ENCODE results near the gene BLM.
"Not testable (repeated sequence)": the region's sequence is repeated elsewhere in the genome, so short reads cannot be mapped to it uniquely, and the experiment has no call there.

The BLM gene

DNA sequence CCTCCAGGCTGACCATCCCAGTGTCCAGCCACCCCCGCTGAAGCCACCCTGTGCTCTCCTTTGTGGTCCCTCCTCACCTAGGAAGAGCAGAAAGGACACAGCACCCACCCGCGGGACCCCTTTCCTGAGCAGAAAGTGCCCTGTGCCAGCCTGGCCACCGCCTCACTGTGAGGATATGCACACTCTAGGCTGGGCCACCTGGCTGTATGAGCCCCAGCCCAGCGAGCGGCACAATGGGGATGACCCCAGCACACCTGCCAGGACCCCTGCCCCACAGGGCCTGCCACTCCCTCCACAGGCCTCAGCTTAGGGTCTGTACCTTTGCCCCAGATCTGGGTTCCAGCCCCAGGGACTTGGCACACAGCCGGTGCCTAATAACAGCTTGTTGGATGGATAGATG, 103.3 kb downstream of the BLM start:
- FAIRE-seq (no peak), DNase-seq (ENCODE audit: insufficient read length, low spot score) (no peak)
- TF ChIP-seq CTCF (IDR thresholded peaks at IDR 0.05; ENCODE audit: insufficient read depth, missing control alignments) = no peak

DNA sequence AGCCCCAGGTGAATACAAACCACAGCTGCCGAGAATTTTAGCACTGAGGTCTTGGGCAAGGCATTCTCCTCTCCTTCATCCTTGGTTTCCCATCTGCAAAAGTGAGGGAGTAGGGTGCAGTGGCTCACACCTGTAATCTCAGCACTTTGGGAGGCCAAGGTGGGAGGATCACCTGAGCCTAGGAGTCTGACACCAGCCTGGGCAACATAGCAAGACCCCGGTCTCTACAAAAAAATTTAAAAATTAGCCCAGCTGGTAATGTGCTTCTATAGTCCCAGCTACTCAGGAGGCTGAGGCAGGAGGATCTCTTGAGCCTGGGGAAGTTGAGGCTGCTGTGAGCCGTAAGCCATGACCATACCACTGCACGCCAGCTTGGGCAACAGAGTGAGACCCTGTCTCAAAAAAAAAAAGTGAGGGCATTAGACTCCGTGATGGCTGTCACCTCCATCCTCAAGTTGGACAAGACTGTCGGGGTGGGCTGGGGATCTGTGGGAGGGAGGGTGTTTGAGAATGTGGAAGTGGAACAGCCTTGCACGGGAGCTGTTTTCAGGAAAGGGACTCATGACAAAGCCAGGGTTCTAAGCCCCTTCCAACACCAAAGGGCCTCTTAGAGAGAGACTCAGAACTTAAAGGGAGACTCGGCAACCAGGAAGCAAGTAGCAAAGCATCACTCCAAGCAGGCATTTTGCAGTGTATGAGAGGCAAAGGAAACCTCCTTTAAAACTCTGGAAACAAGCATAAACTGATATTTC, 105.2 kb downstream of the BLM start:
- DNase-seq (ENCODE audit: insufficient read length, low spot score) (no peak), FAIRE-seq (no peak)
- TF ChIP-seq CTCF (IDR thresholded peaks at IDR 0.05; ENCODE audit: insufficient read depth, missing control alignments) = no peak

GRCh38 chr15:90823455-90823974, 106.4 kb downstream of the BLM start:
- TF ChIP-seq CTCF (IDR thresholded peaks at IDR 0.05; ENCODE audit: insufficient read depth, missing control alignments) = no peak
- DNase-seq (ENCODE audit: insufficient read length, low spot score) = no peak
- no peak for FAIRE-seq

GRCh38 chr15:90825115-90825899, 108.2 kb downstream of the BLM start:
- DNase-seq (ENCODE audit: insufficient read length, low spot score); FAIRE-seq: not testable (repeated sequence)

DNA sequence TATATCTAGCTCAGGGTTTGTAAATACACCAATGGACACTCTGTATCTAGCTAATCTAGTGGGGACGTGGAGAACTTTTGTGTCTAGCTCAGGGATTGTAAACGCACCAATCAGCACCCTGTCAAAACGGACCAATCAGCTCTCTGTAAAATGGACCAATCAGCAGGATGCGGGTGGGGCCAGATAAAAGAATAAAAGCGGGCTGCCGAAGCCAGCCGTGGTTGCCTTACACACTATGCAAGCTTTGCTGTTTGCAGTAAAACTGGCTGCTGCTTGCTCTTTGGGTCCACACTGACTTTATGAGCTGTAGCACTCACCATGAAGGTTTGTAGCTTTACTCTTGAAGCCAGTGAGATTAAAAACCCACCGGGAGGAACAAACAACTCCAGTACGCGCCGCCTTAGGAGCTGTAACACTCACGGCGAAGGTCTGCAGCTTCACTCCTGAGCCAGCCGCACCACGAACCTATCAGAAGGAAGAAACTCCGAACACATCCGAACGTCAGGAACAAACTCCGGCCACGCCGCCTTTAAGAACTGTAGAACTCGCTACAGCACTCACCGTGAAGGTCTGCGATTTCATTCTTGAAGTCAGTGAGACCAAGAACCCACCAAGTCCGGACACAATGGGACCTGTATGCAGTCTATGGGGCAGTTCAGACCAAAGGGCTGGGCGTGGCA, 109.2 kb downstream of the BLM start:
- DNase-seq (ENCODE audit: insufficient read length, low spot score); FAIRE-seq: not testable (repeated sequence)

DNA sequence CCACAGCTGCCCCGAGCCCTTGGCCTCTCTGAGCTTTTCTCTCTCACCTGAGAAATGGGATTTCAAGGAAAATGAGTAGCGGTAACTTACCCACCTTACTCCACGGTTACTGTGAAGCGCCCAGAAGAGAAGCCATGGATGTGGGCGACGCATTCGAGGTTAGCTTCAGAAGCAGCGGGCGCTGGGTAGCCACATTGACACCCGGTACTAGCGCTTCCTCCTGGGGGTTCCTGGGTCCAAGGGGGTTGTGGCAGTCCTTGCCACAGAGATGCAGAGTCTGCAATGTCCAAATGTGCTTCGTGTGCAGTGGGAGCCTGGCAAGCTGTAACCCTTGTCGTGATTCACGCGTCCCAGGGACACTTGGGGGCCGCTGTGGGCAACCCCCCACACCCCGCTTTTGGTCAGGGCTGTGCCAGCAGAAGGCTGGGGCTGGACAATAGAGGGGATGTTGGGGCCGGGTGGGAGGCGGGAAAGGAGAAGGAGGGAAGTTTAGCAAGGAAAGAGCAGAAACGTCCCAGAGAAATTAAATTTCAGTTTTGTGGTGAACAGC, 109.8 kb downstream of the BLM start:
- no peak for FAIRE-seq
- no peak for DNase-seq (ENCODE audit: insufficient read length, low spot score)
- TF ChIP-seq CTCF (IDR thresholded peaks at IDR 0.05; ENCODE audit: insufficient read depth, missing control alignments) = no peak

GRCh38 chr15:90828111-90828510, 111.0 kb downstream of the BLM start:
- DNase-seq (ENCODE audit: insufficient read length, low spot score) (no peak), FAIRE-seq (no peak)
- TF ChIP-seq CTCF (IDR thresholded peaks at IDR 0.05; ENCODE audit: insufficient read depth, missing control alignments) = no peak
